Measurements from ENCODE around the gene MRPS23. TPM values are rescaled to one million over a fixed set of nuclear protein-coding genes. Genes with fewer than 3 reads are reported as not detected.

Gene MRPS23
- total RNA-seq, 1 donor from 2014 or later = 28.3 TPM

DNA sequence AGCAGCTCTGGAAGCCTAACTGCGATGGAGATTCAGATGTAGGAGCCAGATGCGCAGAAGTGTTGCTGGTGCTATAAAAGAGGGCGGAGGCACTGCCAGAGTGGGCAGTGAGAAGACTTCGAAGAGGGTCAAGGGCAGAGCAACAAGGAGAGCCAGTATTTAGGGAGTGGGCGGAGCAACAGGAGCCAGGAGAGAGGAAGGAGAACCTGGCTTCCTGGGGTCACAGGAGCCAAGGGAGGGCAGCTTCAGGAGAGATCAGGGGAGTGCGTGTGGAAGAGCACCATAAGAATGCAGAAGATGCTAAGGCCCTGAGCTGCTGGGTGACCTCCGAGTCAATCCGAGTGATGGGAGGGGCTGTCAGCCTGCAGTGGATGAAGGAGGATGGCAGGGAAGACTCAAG, 14.4 kb upstream of the MRPS23 start:
- TF ChIP-seq, protein P1, sequence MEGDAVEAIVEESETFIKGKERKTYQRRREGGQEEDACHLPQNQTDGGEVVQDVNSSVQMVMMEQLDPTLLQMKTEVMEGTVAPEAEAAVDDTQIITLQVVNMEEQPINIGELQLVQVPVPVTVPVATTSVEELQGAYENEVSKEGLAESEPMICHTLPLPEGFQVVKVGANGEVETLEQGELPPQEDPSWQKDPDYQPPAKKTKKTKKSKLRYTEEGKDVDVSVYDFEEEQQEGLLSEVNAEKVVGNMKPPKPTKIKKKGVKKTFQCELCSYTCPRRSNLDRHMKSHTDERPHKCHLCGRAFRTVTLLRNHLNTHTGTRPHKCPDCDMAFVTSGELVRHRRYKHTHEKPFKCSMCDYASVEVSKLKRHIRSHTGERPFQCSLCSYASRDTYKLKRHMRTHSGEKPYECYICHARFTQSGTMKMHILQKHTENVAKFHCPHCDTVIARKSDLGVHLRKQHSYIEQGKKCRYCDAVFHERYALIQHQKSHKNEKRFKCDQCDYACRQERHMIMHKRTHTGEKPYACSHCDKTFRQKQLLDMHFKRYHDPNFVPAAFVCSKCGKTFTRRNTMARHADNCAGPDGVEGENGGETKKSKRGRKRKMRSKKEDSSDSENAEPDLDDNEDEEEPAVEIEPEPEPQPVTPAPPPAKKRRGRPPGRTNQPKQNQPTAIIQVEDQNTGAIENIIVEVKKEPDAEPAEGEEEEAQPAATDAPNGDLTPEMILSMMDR (IDR thresholded peaks at IDR 0.05) = no peak
- Mint-ChIP-seq H3K4me1 (ENCODE audit: unreplicated experiment) (peaks cover 41% of the 10 kb centered on the region), H3K36me3 (ENCODE audit: unreplicated experiment) (peaks cover 12% of the 10 kb centered on the region), H3K9me3 (ENCODE audit: unreplicated experiment) (no peaks in the 10 kb centered on the region), H3K4me3 (ENCODE audit: unreplicated experiment) (no peak overlapping the region), H3K27me3 (ENCODE audit: unreplicated experiment) (no peaks in the 10 kb centered on the region), H3K27ac (ENCODE audit: unreplicated experiment) (no peak overlapping the region)
- no peak for DNase-seq (ENCODE audit: extremely low spot score, unreplicated experiment)

- no peak for DNase-seq (ENCODE audit: extremely low spot score, unreplicated experiment)
- TF ChIP-seq, protein P1 (IDR thresholded peaks at IDR 0.05) = no peak
- H3K4me3 Mint-ChIP-seq (ENCODE audit: unreplicated experiment) = no peak overlapping the region
- H3K4me1 Mint-ChIP-seq (ENCODE audit: unreplicated experiment) = peaks cover 30% of the 10 kb centered on the region
- peaks cover 12% of the 10 kb centered on the region for H3K36me3 Mint-ChIP-seq (ENCODE audit: unreplicated experiment)
- H3K9me3 Mint-ChIP-seq (ENCODE audit: unreplicated experiment) = no peaks in the 10 kb centered on the region
- H3K27ac Mint-ChIP-seq (ENCODE audit: unreplicated experiment) = no peak overlapping the region
- H3K27me3 Mint-ChIP-seq (ENCODE audit: unreplicated experiment) = no peaks in the 10 kb centered on the region
Measured at GRCh38 chr17:57862694-57863667, 13.1 kb upstream of the MRPS23 start.

DNA sequence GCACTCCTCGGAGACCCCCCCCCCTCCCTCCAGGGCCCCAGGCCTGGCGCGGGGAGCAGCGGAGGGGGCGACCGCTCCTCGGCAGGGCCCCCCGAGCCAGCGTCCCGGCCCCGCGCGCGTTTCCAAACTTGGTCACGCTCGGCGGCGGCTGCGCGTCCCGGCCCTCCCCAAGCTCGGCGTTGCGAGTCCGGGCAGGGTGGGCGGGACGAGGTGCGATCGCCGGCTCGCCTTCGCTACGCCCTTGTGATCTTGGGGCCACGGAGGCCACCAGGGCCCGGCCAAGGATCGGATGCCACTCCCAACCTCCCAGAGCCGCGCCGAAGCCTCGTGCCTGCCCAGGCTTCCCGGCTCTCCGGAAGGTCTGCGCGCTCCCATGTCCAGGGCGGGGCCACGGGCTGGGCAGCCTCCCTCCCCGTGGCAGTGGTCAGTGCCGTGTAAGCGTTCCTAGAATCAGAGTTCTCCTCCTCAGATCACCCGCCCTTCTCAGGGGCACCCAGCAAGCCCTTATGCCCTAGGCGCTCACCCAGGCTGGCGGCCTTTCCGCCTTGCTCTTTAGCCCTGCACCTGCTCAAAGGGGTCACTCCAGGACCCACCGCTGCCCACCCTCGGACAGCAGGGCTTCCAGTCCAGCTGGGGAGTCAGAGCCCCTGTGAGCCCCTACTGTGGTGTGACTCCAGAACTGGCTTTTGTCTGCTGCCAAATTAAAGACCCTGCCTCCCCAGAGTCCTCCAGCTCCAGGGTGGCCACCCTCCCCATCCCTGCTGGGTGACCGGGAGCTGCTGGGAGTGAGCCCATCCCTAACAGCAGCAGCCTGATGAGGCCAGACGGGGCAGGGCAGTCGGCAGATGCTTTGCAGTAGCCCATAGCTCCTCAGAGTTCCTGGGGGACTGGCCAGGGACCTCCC, 12.2 kb upstream of the MRPS23 start:
- Mint-ChIP-seq H3K27ac (ENCODE audit: unreplicated experiment) (no peak overlapping the region), H3K36me3 (ENCODE audit: unreplicated experiment) (peaks cover 10% of the 10 kb centered on the region), H3K4me3 (ENCODE audit: unreplicated experiment) (no peak overlapping the region), H3K9me3 (ENCODE audit: unreplicated experiment) (no peaks in the 10 kb centered on the region), H3K4me1 (ENCODE audit: unreplicated experiment) (peaks cover 26% of the 10 kb centered on the region), H3K27me3 (ENCODE audit: unreplicated experiment) (no peaks in the 10 kb centered on the region)
- DNase-seq (ENCODE audit: extremely low spot score, unreplicated experiment) = no peak
- TF ChIP-seq, protein P1 (IDR thresholded peaks at IDR 0.05) = no peak

DNA sequence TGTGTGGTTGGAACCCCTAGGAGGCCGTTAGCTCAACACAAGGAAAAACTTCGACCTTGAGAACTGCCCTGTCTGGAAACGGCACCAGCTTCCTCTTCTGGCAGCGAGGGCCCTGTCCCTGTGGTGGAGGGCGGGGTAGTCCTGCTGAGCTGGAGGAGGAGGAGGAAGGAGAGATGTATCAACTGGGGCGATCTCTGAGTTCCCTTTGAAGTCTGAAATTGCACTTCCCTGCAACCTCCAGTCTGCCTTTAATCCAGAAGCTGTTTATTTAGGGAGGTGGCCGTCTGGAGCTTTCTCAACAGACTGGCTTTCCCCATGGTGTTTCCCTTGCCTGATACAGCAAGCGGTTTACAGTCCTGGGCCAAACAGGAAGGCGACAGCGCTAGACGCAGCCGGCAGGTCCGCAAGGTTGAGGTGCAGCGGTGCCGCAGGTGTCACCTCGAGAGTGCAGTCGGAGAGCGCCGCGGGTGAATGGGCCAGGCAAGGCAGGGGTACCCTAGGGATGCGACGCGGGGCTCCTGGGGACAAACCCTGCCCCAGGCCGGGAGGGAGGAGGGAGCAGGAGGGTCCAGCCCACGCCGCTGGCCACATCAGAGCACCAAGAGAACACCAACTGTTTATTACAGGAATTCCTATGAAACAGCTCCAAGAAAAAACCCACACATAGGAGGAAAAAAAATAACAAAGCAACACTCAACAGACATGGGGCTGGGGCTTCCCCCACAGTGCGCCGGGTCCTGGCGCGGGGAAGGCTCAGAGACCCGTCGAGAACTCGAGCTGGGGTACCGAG, 11.4 kb upstream of the MRPS23 start:
- DNase-seq (ENCODE audit: extremely low spot score, unreplicated experiment) = no peak
- Mint-ChIP-seq H3K4me1 (ENCODE audit: unreplicated experiment) (peaks cover 26% of the 10 kb centered on the region), H3K27me3 (ENCODE audit: unreplicated experiment) (no peaks in the 10 kb centered on the region), H3K9me3 (ENCODE audit: unreplicated experiment) (no peaks in the 10 kb centered on the region), H3K4me3 (ENCODE audit: unreplicated experiment) (peak overlapping the region; percentile 42), H3K36me3 (ENCODE audit: unreplicated experiment) (peaks cover 10% of the 10 kb centered on the region), H3K27ac (ENCODE audit: unreplicated experiment) (peak overlapping the region; percentile 7)
- TF ChIP-seq, protein P1 (IDR thresholded peaks at IDR 0.05) = no peak

Measured in osteocyte (in vitro differentiated cells).